Astrocyte (in vitro differentiated cells and primary cell): ENCODE results near the gene VEGFB. TPM values are rescaled to one million over a fixed set of nuclear protein-coding genes. Genes with fewer than 3 reads are reported as not detected.

ENCODE experiments used
- DNase-seq: peaks from one replicate; pipeline ENCODE4 v3.0.0-alpha.2; 2010; ENCODE audit warnings: low read depth
- FAIRE-seq: peaks from 2 replicates; lab custom pipeline; 2011; peaks lifted over from hg19 to GRCh38; lab: Jason Lieb, UNC
- H2AFZ ChIP-seq: 2 replicates; pipeline ENCODE4 v1.6.0; 2012; ENCODE audit warnings: low read depth, low read length, inconsistent platforms
- H3K27ac ChIP-seq: 2 replicates; pipeline ENCODE4 v1.5.1; 2011; ENCODE audit warnings: low read depth, low read length, inconsistent platforms
- H3K27me3 ChIP-seq: 2 replicates; pipeline ENCODE4 v1.6.0; 2011; ENCODE audit warnings: low read length, inconsistent platforms; ENCODE audit not compliant: insufficient read depth
- H3K36me3 ChIP-seq: 2 replicates; pipeline ENCODE4 v1.5.1; 2011; ENCODE audit warnings: low read length, inconsistent platforms; ENCODE audit not compliant: insufficient read depth
- H3K4me1 ChIP-seq: 2 replicates; pipeline ENCODE4 v1.5.1; 2011; ENCODE audit warnings: low read length, inconsistent platforms; ENCODE audit not compliant: insufficient read depth
- H3K4me2 ChIP-seq: 2 replicates; pipeline ENCODE4 v1.6.0; 2012; ENCODE audit warnings: low read length, inconsistent platforms
- H3K4me3 ChIP-seq: 2 replicates; pipeline ENCODE4 v1.5.1; 2011; ENCODE audit warnings: low read depth, mild to moderate bottlenecking, low read length, inconsistent platforms; ENCODE audit not compliant: insufficient read depth
- H3K79me2 ChIP-seq: 2 replicates; pipeline ENCODE4 v1.6.0; 2012; ENCODE audit warnings: mild to moderate bottlenecking, low read length, inconsistent platforms; ENCODE audit not compliant: insufficient read depth
- H3K9ac ChIP-seq: 2 replicates; pipeline ENCODE4 v1.6.0; 2012; ENCODE audit warnings: mild to moderate bottlenecking, low read length, inconsistent platforms
- H3K9me3 ChIP-seq: 2 replicates; pipeline ENCODE4 v1.5.1; 2012; ENCODE audit warnings: low read depth, mild to moderate bottlenecking, low read length, inconsistent platforms; ENCODE audit not compliant: insufficient read depth
- H4K20me1 ChIP-seq: 2 replicates; pipeline ENCODE4 v1.6.0; 2012; ENCODE audit warnings: low read length, inconsistent platforms; ENCODE audit not compliant: insufficient read depth
- H3K27ac Mint-ChIP-seq: one replicate; pipeline ENCODE4 v1.8.0; 2021; ENCODE audit warnings: mild to moderate bottlenecking, mixed read lengths; ENCODE audit not compliant: unreplicated experiment
- H3K27me3 Mint-ChIP-seq: one replicate; pipeline ENCODE4 v1.8.0; 2021; ENCODE audit warnings: low read depth, mixed read lengths; ENCODE audit not compliant: unreplicated experiment
- H3K36me3 Mint-ChIP-seq: one replicate; pipeline ENCODE4 v1.8.0; 2021; ENCODE audit warnings: low read depth, mixed read lengths; ENCODE audit not compliant: unreplicated experiment
- H3K4me1 Mint-ChIP-seq: one replicate; pipeline ENCODE4 v1.8.0; 2021; ENCODE audit warnings: low read depth, mixed read lengths; ENCODE audit not compliant: unreplicated experiment
- H3K4me3 Mint-ChIP-seq: one replicate; pipeline ENCODE4 v1.8.0; 2021; ENCODE audit warnings: mild to moderate bottlenecking, moderate library complexity, mixed read lengths; ENCODE audit not compliant: unreplicated experiment
- H3K9me3 Mint-ChIP-seq: one replicate; pipeline ENCODE4 v1.8.0; 2021; ENCODE audit warnings: mild to moderate bottlenecking, mixed read lengths; ENCODE audit not compliant: unreplicated experiment
- CTCF ChIP-seq: IDR thresholded peaks from 2 replicates; pipeline ENCODE4 v1.5.1; 2011; ENCODE audit warnings: low read depth, mild to moderate bottlenecking, inconsistent platforms, low read length, moderate library complexity; ENCODE audit not compliant: insufficient read depth
- EZH2 ChIP-seq: IDR thresholded peaks from 2 replicates; pipeline ENCODE4 v1.6.1; 2012; ENCODE audit warnings: mild to moderate bottlenecking, low read length, inconsistent platforms; ENCODE audit not compliant: insufficient read depth
- total RNA-seq: library from RNA; stranded (reverse); gene quantifications from 2 replicates; pipeline ENCODE4 v1.2.1, GENCODE V29; 2021

The VEGFB gene
- total RNA-seq, 1 donor from 2014 or later = 30.4 TPM

- H3K36me3 Mint-ChIP-seq = no peaks in the 10 kb centered on the region
- no peak overlapping the region for H3K27ac ChIP-seq
- no peak for FAIRE-seq
- peaks cover 11% of the 10 kb centered on the region for H3K4me1 Mint-ChIP-seq
- no peaks in the 10 kb centered on the region for H3K9me3 ChIP-seq
- H3K4me2 ChIP-seq = peak overlapping the region; percentile 100
- H3K27me3 Mint-ChIP-seq = no peaks in the 10 kb centered on the region
- peaks cover 3% of the 10 kb centered on the region for H4K20me1 ChIP-seq
- H3K27ac Mint-ChIP-seq = peak overlapping the region; percentile 53
- H3K9me3 Mint-ChIP-seq = no peaks in the 10 kb centered on the region
- peak overlapping the region; percentile 69 for H3K4me3 Mint-ChIP-seq
- no peaks in the 10 kb centered on the region for H3K27me3 ChIP-seq
- H3K4me3 ChIP-seq = no peak overlapping the region
- H3K79me2 ChIP-seq = peaks cover 32% of the 10 kb centered on the region
- H3K4me1 ChIP-seq = peaks cover 34% of the 10 kb centered on the region
- no peaks in the 10 kb centered on the region for H3K36me3 ChIP-seq
- DNase-seq = no peak
- H2AFZ ChIP-seq = no peak overlapping the region
- H3K9ac ChIP-seq = peak overlapping the region; percentile 85
- TF ChIP-seq CTCF = no peak
- TF ChIP-seq EZH2 = no peak
Observed at GRCh38 chr11:64229090-64229743, 5.2 kb upstream of the VEGFB start.

- peak overlapping the region; percentile 74 for H3K4me3 ChIP-seq
- peaks cover 32% of the 10 kb centered on the region for H3K79me2 ChIP-seq
- peak overlapping the region; percentile 85 for H3K4me3 Mint-ChIP-seq
- H3K27me3 ChIP-seq = no peaks in the 10 kb centered on the region
- H2AFZ ChIP-seq = peak overlapping the region; percentile 57
- no peak for FAIRE-seq
- H3K9me3 Mint-ChIP-seq = no peaks in the 10 kb centered on the region
- TF ChIP-seq CTCF (no peak), EZH2 (no peak)
- H3K36me3 Mint-ChIP-seq = no peaks in the 10 kb centered on the region
- no peak overlapping the region for H3K27ac ChIP-seq
- no peaks in the 10 kb centered on the region for H3K36me3 ChIP-seq
- no peak for DNase-seq
- H3K4me1 Mint-ChIP-seq = peaks cover 11% of the 10 kb centered on the region
- H3K9ac ChIP-seq = peak overlapping the region; percentile 85
- H3K4me1 ChIP-seq = peaks cover 31% of the 10 kb centered on the region
- H3K9me3 ChIP-seq = no peaks in the 10 kb centered on the region
- peak overlapping the region; percentile 53 for H3K27ac Mint-ChIP-seq
- H3K27me3 Mint-ChIP-seq = no peaks in the 10 kb centered on the region
- H4K20me1 ChIP-seq = peaks cover 3% of the 10 kb centered on the region
- peak overlapping the region; percentile 100 for H3K4me2 ChIP-seq
Observed at GRCh38 chr11:64229744-64230170, 4.6 kb upstream of the VEGFB start.
